HEK293T (cell line): ENCODE measurements around the gene YJU2.

Experiments used
- CTCF ChIA-PET: fragments of 350-600 bp; formaldehyde crosslinking; extraction: SDS; loops from one replicate; lab custom pipeline; 2021; ENCODE audit warnings: antibody characterized with exemption, inconsistent platforms; lab: Yijun Ruan, JAX
- POLR2A ChIA-PET: fragments of 350-600 bp; formaldehyde crosslinking; extraction: SDS; loops from one replicate; lab custom pipeline; 2020; ENCODE audit warnings: antibody characterized with exemption, inconsistent platforms; lab: Yijun Ruan, JAX
- DNase-seq: peaks from one replicate; pipeline ENCODE4 v3.0.0; 2012; ENCODE audit warnings: mixed read lengths; ENCODE audit errors: extremely low spot score
- ARNT ChIP-seq: fragments of 450-650 bp; IDR thresholded peaks from 2 replicates; pipeline ENCODE4 v1.6.1; 2017; ENCODE audit warnings: mild to moderate bottlenecking
- BHLHE40 ChIP-seq: fragments of 450-650 bp; IDR thresholded peaks from 2 replicates; pipeline ENCODE4 v1.6.1; 2016; ENCODE audit warnings: mild to moderate bottlenecking, moderate library complexity, borderline replicate concordance
- CTBP1 ChIP-seq: fragments of 450-650 bp; IDR thresholded peaks from 2 replicates; pipeline ENCODE4 v1.6.1; 2016; ENCODE audit warnings: borderline replicate concordance
- ELF4 ChIP-seq: fragments of 450-650 bp; IDR thresholded peaks from 2 replicates; pipeline ENCODE4 v1.6.1; 2017; ENCODE audit warnings: antibody characterized with exemption
- FOXA1 ChIP-seq: fragments of 450-650 bp; IDR thresholded peaks from 2 replicates; pipeline ENCODE4 v1.6.1; 2016; ENCODE audit warnings: mild to moderate bottlenecking
- FOXK2 ChIP-seq: fragments of 450-650 bp; IDR thresholded peaks from 2 replicates; pipeline ENCODE4 v1.6.1; 2016; ENCODE audit warnings: mild to moderate bottlenecking
- FOXM1 ChIP-seq: fragments of 450-650 bp; IDR thresholded peaks from 2 replicates; pipeline ENCODE4 v1.6.1; 2017; ENCODE audit warnings: mild to moderate bottlenecking, borderline replicate concordance
- HDGF ChIP-seq: fragments of 450-650 bp; IDR thresholded peaks from 2 replicates; pipeline ENCODE4 v1.6.1; 2017; ENCODE audit warnings: antibody characterized with exemption, borderline replicate concordance
- L3MBTL2 ChIP-seq: fragments of 450-650 bp; conservative IDR thresholded peaks from 2 replicates; pipeline ENCODE4 v1.6.1; 2016; ENCODE audit warnings: mild to moderate bottlenecking
- LEF1 ChIP-seq: fragments of 450-650 bp; IDR thresholded peaks from 2 replicates; pipeline ENCODE4 v1.6.1; 2017; ENCODE audit warnings: mild to moderate bottlenecking, borderline replicate concordance
- NFRKB ChIP-seq: fragments of 450-650 bp; IDR thresholded peaks from 2 replicates; pipeline ENCODE4 v1.6.1; 2016; ENCODE audit warnings: mild to moderate bottlenecking, moderate library complexity
- SP1 ChIP-seq: fragments of 450-650 bp; IDR thresholded peaks from 2 replicates; pipeline ENCODE4 v1.6.1; 2017
- SUZ12 ChIP-seq: fragments of 450-650 bp; IDR thresholded peaks from 2 replicates; pipeline ENCODE4 v1.6.1; 2016; ENCODE audit warnings: mild to moderate bottlenecking
- TARDBP ChIP-seq: fragments of 450-650 bp; IDR thresholded peaks from 2 replicates; pipeline ENCODE4 v1.6.1; 2016
- ZNF384 ChIP-seq: fragments of 450-650 bp; IDR thresholded peaks from 2 replicates; pipeline ENCODE4 v1.6.1; 2016
- TF ChIP-seq, protein P1 (sequence below): fragments of 450-650 bp; IDR thresholded peaks from 2 replicates; pipeline ENCODE4 v1.6.1; 2016

YJU2 gene

DNA sequence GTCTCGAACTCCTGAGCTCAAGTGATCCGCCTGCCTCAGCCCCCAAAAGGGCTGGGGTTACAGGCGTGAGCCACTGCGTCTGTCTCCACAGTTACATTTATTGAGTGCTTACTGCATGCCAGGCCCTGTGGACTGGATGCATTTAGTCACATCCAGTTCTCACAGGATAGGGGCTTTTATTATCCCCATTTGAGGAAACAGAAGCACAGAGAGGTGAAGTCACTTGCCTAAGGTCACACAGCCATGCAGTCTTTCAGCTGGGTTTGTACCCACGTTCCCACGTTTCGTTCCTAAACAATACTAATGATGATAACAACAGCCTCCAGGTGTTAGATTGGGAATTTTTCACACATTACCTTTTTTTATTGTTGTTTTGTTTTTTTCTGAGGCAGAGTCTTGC, 26.7 kb upstream of the YJU2 start:
- no peak for TF ChIP-seq FOXK2
- TF ChIP-seq HDGF, result no peak
- TF ChIP-seq FOXA1, result no peak
- no peak for TF ChIP-seq NFRKB
- TF ChIP-seq ZNF384, result no peak
- no peak for TF ChIP-seq ELF4
- no peak for TF ChIP-seq CTBP1
- TF ChIP-seq TARDBP, result no peak
- no peak for TF ChIP-seq BHLHE40
- TF ChIP-seq SP1, result no peak
- no peak for TF ChIP-seq L3MBTL2
- ChIA-PET CTCF (interaction anchor here (0.6 kb wide), 1 partner anchor 11 kb away, joined by 3 read pairs; no protein-coding TSS in a partner anchor), POLR2A (no interaction called here)
- no peak for DNase-seq

DNA sequence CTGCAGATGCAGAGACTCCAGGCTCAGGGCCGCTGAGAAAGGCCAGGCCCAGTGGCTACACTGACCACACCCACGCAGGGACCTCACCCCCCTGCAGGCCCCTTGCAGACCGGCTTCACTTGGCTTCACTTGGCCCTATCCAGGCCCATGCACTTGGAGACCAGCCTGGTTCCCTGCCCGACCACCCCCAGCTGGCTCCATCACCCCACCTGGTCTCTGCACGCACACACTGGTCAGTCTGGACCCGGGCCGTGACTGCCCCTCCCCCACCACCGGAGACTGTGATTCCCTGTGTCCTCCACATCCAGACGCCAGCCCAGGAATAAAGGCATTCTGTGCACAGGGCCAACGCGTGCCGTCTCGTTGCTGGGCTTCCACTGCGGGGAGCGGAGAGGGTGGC, 22.4 kb upstream of the YJU2 start:
- POLR2A ChIA-PET, result no interaction called here
- CTCF ChIA-PET, result no interaction called here
- TF ChIP-seq HDGF, result no peak
- no peak for TF ChIP-seq NFRKB
- TF ChIP-seq ELF4, result no peak
- no peak for TF ChIP-seq LEF1
- TF ChIP-seq FOXA1, result no peak
- TF ChIP-seq TARDBP, result no peak
- TF ChIP-seq FOXK2, result no peak
- TF ChIP-seq SP1, result no peak
- TF ChIP-seq SUZ12, result no peak
- TF ChIP-seq, protein P1, sequence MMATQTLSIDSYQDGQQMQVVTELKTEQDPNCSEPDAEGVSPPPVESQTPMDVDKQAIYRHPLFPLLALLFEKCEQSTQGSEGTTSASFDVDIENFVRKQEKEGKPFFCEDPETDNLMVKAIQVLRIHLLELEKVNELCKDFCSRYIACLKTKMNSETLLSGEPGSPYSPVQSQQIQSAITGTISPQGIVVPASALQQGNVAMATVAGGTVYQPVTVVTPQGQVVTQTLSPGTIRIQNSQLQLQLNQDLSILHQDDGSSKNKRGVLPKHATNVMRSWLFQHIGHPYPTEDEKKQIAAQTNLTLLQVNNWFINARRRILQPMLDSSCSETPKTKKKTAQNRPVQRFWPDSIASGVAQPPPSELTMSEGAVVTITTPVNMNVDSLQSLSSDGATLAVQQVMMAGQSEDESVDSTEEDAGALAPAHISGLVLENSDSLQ, result no peak
- TF ChIP-seq FOXM1, result no peak
- no peak for TF ChIP-seq BHLHE40
- TF ChIP-seq ZNF384, result no peak
- TF ChIP-seq L3MBTL2, result no peak
- TF ChIP-seq CTBP1, result no peak
- no peak for TF ChIP-seq ARNT
- DNase-seq, result peak; percentile 3

DNA sequence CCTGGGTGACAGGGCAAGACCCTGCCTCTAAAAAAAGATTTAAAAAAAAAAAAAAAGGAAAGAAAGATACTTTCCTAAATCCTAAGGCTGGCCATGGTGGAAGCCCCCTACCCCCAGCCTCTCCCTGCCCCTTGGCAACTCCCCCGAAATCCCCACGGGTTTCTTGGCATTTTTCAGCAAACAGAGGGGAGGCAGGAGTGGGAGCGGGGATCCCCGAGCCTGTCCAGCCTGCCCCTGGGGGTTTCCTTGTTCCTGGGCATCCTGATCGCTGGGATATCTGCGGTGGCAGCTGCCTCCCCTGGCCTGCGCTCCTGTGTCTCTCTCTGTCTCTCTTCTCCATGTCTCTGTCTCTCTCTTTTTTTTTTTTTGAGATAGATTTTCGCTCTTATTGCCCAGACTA, 21.0 kb upstream of the YJU2 start:
- ChIA-PET CTCF (no interaction called here), POLR2A (no interaction called here)
- peak; percentile 3 for DNase-seq
- no peak for TF ChIP-seq NFRKB
- no peak for TF ChIP-seq L3MBTL2
- TF ChIP-seq LEF1, result no peak
- TF ChIP-seq HDGF, result no peak
- no peak for TF ChIP-seq TARDBP
- no peak for TF ChIP-seq SUZ12
- no peak for TF ChIP-seq ZNF384
- TF ChIP-seq BHLHE40, result no peak
- TF ChIP-seq FOXM1, result no peak
- no peak for TF ChIP-seq ARNT
- TF ChIP-seq FOXK2, result no peak
- no peak for TF ChIP-seq ELF4
- no peak for TF ChIP-seq FOXA1
- TF ChIP-seq, protein P1, result no peak
- TF ChIP-seq CTBP1, result no peak
- TF ChIP-seq SP1, result no peak

DNA sequence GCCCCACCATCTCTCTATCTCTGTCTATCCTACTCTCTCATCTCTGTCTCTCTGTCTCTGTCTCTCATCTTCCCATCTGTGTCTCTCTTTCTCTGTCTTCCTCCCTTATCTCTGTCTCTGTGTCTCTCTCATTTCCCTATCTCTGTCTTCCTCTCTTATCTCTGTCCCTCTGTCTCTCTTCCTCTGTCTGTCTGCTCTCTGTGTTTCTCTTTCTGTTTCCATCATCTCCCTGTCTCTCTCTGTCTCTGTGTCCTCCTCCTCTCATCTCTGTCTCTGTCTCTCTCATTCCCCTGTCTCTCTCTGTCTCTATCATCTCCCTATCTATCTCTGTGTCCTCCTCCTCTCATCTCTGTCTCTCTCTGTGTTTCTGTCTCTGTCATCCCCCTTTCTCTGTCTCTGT, 19.1 kb upstream of the YJU2 start:
- DNase-seq, result no peak
- TF ChIP-seq TARDBP (no peak), HDGF (no peak), ZNF384 (no peak), BHLHE40 (no peak), L3MBTL2 (no peak), ELF4 (no peak), NFRKB (no peak), CTBP1 (no peak)
- TF ChIP-seq, protein P1, result no peak
- ChIA-PET CTCF (interaction anchor here (0.7 kb wide), 1 partner anchor 29 kb away, joined by 3 read pairs; no protein-coding TSS in a partner anchor), POLR2A (no interaction called here)

DNA sequence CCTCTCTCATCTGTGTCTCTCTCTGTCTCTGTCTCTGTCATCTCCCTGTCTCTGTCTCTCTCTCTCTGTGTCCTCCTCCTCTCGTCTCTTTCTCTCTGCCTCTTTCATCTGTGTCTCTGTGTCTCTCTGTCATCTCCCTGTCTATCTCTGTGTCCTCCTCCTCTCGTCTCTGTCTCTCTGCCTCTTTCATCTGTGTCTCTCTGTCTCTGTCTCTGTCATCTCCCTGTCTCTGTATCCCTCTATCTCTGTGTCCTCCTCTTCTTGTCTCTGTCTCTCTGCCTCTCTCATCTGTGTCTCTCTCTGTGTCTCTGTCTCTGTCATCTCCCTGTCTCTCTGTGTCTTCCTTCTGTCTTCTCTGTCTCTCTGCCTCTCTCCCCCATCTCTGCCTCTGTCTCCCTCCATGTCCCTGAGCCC, 18.1 kb upstream of the YJU2 start:
- TF ChIP-seq FOXK2 (no peak), ARNT (no peak), BHLHE40 (no peak), HDGF (no peak), ELF4 (no peak), ZNF384 (no peak), SUZ12 (no peak), L3MBTL2 (no peak), FOXM1 (no peak), CTBP1 (no peak; the same call in 1 of the 2 replicates), SP1 (no peak), TARDBP (no peak; the same call in 1 of the 2 replicates)
- TF ChIP-seq, protein P1, result no peak
- POLR2A ChIA-PET, result no interaction called here
- DNase-seq, result no peak
- CTCF ChIA-PET, result no interaction called here
